OCI-M1 (cell line): ENCODE results near the gene ADGRL3.
"Not testable (repeated sequence)": the region's sequence is repeated elsewhere in the genome, so short reads cannot be mapped to it uniquely, and the experiment has no call there.

ENCODE experiments used
- DNase-seq: peaks from one replicate; lab custom pipeline; 2025; lab: John Stamatoyannopoulos, UW

ADGRL3 gene

GRCh38 chr4:61205066-61205465, 4.9 kb downstream of the ADGRL3 start:
- DNase-seq = no peak

- not testable (repeated sequence) for DNase-seq
These were observed 7.0 kb downstream of the ADGRL3 start for GRCh38 chr4:61207156-61207555.

- peak; percentile 12 for DNase-seq
These were observed 10.2 kb downstream of the ADGRL3 start for GRCh38 chr4:61210186-61210939.

- peak; percentile 31 for DNase-seq
These were observed 11.7 kb downstream of the ADGRL3 start for GRCh38 chr4:61211781-61212180.

- no peak for DNase-seq
These were observed 12.7 kb downstream of the ADGRL3 start for GRCh38 chr4:61212788-61213187.

GRCh38 chr4:61214680-61215079, 14.6 kb downstream of the ADGRL3 start:
- DNase-seq = peak; percentile 40

GRCh38 chr4:61217222-61217621, 17.1 kb downstream of the ADGRL3 start:
- no peak for DNase-seq

GRCh38 chr4:61220556-61220955, 20.4 kb downstream of the ADGRL3 start:
- DNase-seq = no peak

- no peak for DNase-seq
These were observed 23.3 kb downstream of the ADGRL3 start for GRCh38 chr4:61223385-61223784.

GRCh38 chr4:61224573-61224972, 24.4 kb downstream of the ADGRL3 start:
- DNase-seq = no peak

GRCh38 chr4:61225656-61226055, 25.5 kb downstream of the ADGRL3 start:
- no peak for DNase-seq

GRCh38 chr4:61231421-61231820, 31.3 kb downstream of the ADGRL3 start:
- no peak for DNase-seq

GRCh38 chr4:61239250-61239649, 39.1 kb downstream of the ADGRL3 start:
- DNase-seq = no peak

- no peak for DNase-seq
These were observed 43.8 kb downstream of the ADGRL3 start for GRCh38 chr4:61243962-61244361.

GRCh38 chr4:61245069-61245714, 45.1 kb downstream of the ADGRL3 start:
- peak; percentile 58 for DNase-seq

- DNase-seq = peak; percentile 43
These were observed 45.9 kb downstream of the ADGRL3 start for GRCh38 chr4:61246034-61246433.

GRCh38 chr4:61248705-61249104, 48.6 kb downstream of the ADGRL3 start:
- no peak for DNase-seq

- no peak for DNase-seq
These were observed 51.0 kb downstream of the ADGRL3 start for GRCh38 chr4:61251129-61251528.

- no peak for DNase-seq
These were observed 54.3 kb downstream of the ADGRL3 start for GRCh38 chr4:61254406-61254805.

- peak; percentile 19 for DNase-seq
These were observed 73.1 kb downstream of the ADGRL3 start for GRCh38 chr4:61273233-61273632.

GRCh38 chr4:61274286-61274685, 74.2 kb downstream of the ADGRL3 start:
- no peak for DNase-seq

- peak; percentile 32 for DNase-seq
These were observed 75.1 kb downstream of the ADGRL3 start for GRCh38 chr4:61275241-61275640.

GRCh38 chr4:61276029-61276428, 75.9 kb downstream of the ADGRL3 start:
- DNase-seq = no peak
